CD4-positive, alpha-beta T cell treated with Interleukin-10 for 1 hour (primary cell): Measurements from ENCODE around the gene QKI.

ENCODE experiments used
- DNase-seq: peaks from one replicate; pipeline ENCODE4 v3.0.0-alpha.2; 2020

QKI gene

GRCh38 chr6:163491737-163492300 is 77.3 kb downstream of the QKI start:
- DNase-seq = no peak

GRCh38 chr6:163494279-163494727 is 79.8 kb downstream of the QKI start:
- no peak for DNase-seq

DNA sequence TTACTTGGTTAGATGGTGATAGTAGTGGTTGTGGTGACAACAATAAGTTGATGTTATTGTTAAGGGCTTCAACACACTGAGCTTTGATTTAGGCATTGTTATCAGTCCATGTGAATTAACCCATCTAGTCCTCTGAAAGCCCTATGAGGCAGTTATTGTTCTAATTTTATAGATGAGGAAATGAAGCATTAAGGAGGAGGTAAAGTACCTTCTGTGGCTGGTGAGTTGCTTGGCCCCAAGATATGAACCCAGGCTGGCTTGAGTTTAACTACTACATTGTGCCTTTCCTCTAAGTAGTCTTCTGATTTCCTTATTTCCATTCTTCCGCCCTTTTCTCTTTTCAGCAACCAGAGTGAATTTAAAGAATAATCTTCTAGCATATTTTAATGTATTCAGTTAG is 81.7 kb downstream of the QKI start:
- DNase-seq = no peak

GRCh38 chr6:163500105-163500504 is 85.6 kb downstream of the QKI start:
- DNase-seq = no peak

- no peak for DNase-seq
Observed at GRCh38 chr6:163501026-163501425, 86.5 kb downstream of the QKI start.

DNA sequence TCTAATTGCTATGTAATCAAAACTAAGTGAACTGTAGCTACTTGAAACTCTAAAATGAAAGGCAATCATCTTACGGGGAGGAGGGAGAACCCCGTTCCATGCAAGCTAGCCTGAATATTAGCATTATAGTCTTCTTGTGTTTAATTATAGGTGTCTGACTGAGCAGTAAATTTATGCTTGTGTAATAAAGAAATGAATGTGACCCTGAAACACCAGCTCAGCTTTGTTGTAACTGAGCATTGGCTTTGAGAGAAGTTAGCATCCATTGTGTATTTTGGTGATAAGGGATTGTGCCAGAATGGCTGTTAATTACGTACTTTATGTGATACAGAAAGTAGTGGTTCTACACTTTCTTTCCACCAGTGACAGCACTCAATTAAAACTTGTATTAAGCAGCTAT is 86.9 kb downstream of the QKI start:
- no peak for DNase-seq

GRCh38 chr6:163504984-163505640 is 90.6 kb downstream of the QKI start:
- no peak for DNase-seq

DNA sequence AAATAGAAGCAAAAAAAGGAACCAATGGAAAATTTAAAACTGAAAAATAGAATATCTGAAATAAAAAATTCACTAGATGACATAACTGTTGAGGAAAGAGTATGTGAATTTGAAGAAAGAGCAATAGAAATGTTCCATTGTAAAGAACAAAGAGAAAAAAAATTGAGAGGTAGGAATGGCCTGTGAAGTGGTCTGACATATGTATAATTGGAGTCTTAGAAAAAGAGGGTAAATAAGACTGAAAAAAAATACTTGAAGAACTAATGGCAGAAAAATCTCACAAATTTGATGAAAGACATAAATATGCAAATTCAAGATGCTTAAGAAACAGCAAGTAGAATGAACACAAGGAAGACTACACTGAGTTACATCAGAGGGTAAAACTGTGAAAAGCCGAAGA is 93.4 kb downstream of the QKI start:
- no peak for DNase-seq

DNA sequence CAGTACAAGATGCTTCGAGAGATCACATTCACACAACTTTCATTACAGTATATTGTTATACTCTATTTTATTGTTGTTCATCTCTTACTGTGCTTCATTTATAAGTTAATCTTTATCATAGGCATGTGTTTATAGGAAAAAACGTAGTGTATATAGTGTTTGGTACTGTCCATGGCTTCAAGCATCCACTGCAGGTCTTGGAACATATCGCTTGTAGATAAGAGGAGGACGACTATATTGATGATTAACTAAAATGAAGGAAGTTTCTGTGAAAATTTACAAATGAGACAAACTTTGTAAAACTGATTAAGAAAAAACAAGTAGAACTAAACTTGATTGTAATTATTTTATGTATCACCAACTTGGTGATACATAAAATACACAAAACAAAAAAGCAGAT is 98.5 kb downstream of the QKI start:
- no peak for DNase-seq

DNA sequence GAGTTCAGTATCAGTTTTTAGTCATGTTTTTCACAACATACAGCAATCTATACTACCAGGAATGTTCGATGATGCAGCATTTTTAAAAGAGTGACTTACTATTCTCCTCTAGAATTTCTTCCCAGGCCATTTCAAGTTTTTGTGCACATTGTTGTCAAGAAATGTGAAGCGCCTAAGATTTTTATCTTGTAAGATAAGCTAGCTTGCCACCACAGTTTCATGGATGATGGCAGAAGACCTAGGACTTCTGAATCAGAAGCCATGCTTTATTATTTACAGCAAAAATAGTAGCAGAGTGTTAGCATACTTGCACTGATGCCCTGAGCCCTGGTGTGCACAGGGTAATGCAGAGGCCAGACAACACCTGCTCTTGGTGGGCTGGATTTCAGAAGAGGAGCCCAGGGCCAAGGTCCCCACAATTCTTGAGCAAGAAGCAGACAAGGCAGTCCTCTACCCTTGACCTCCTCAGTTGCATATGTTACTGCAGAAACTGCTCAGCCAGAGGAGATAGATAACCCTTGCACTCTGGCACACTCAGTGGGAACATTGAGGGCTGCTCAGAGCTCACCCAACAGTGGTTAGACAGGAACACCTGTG is 99.2 kb downstream of the QKI start:
- no peak for DNase-seq

GRCh38 chr6:163516908-163517307 is 102.4 kb downstream of the QKI start:
- DNase-seq = no peak

GRCh38 chr6:163520956-163521355 is 106.4 kb downstream of the QKI start:
- DNase-seq = no peak

GRCh38 chr6:163522033-163522432 is 107.5 kb downstream of the QKI start:
- no peak for DNase-seq

DNA sequence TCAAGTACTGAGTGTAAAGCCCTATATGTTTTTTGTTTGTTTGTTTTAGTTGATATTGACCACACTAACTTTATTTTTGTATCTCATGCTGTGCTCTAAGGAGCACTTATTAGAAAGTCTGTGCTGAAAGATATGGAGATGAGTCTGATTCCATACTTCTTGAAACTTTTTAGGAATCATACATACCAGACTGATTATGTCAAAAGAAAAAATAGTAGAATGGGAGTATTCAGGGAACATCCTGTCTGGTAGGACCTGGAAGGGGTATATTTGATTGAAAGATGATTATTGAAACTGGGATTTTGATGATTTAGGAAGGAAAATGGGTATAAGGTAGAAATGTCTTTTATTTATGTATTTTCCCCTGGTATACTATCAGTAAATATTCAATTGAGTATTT is 111.4 kb downstream of the QKI start:
- no peak for DNase-seq

- no peak for DNase-seq
Observed at GRCh38 chr6:163526346-163526745, 111.8 kb downstream of the QKI start.

DNA sequence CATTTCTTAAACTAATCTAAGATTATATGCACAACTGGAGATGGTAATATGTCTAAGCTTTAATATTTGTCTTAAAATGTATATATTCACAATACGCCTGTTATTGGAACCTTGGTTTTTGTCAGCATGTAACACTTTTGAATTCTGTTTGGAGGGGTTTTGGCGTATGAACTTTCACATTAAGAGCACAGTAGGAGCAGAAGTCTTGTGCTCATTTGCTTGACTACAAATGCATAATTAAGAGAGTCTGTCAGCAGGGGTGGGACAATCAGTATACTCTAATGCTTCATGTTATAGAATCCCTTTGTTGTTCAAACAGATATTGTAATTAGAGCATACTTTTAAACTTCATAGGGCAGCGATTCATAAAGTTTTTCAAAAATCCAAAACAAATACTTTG is 112.8 kb downstream of the QKI start:
- DNase-seq = no peak

GRCh38 chr6:163529605-163530004 is 115.1 kb downstream of the QKI start:
- no peak for DNase-seq

- DNase-seq = no peak
Observed at GRCh38 chr6:163530406-163530805, 115.9 kb downstream of the QKI start.

DNA sequence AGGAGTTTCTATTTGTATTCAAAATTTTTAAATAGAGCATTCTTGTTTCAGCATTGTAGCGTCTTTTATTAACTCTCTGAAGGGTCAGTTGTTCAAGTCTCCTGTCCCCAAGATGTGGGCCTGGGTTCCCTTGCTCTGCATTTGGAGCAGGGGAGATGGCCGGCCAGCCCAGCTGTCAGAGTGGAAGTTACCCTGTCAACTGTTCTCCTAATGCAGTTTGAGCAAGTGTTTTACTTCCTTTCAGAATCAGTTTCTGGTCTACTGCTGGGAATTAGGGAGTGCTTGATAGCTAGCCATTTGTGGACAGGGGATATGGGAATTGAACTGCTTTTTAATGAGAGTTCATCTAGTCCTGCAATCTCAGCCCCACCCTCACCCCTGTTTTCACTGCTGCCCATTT is 116.6 kb downstream of the QKI start:
- no peak for DNase-seq

- no peak for DNase-seq
Observed at GRCh38 chr6:163532526-163533078, 118.1 kb downstream of the QKI start.

DNA sequence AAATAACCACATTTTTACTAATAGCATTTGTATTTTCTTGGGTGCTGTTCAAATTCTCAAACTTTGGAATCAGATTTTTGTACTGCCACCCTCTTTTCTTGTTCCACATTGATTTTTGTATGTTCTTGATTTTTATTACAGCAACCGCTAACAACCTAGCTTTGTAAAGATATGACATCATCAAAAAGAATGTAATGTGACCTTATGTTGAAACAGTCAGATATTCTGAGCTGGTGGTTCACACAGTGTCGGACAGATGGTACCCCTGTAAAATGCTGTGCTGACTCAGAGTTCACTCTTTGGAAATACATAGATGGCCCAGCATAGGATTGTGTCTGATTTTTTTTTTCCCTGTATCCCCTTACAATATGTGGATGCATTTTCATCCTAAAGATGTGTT is 118.9 kb downstream of the QKI start:
- no peak for DNase-seq

DNA sequence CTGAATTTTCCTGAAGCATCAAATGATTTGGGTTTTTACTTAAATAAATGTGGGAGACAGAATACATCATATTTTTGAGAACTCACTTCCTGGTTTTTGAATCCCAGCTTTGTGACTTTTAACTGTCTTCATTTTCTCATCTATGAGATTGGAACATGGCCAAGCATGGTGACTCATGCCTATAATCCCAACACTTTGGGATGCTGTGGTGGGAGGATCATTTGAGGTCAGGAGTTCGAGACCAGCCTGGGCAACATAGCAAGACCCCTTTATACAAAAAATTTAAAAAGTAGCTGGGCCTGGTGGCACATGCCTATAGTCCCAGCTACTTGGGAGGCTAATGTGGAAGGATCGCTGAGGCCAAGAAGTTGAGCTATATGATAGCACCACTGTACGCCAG is 122.3 kb downstream of the QKI start:
- DNase-seq = no peak

DNA sequence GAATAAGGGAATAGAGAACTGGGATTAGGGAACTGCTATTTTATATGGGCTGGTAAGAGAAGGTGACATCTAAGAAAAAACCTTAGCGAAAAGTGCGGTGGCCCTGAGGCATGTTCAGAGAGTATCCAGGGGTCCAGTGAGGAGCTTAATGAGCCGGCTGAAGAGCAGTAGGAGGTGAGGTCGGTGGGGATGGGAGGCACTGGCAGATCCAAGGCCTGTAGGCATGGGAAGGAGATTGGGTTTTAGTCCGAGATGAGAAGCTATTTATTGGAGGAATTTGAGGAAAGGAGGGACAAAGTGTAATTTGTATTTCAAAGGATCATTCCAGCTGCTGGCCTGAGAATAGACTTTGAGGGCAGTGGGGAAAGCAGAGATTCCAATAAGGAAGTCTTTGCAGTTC is 123.8 kb downstream of the QKI start:
- DNase-seq = no peak

GRCh38 chr6:163539101-163539762 is 124.7 kb downstream of the QKI start:
- no peak for DNase-seq
